ENCODE measurements around the gene CALML3.

GRCh38 chr10:5477948-5478693, 46.6 kb upstream of the CALML3 start:
- TF ChIP-seq EZH2 (IDR thresholded peaks at IDR 0.05; ENCODE audit: borderline replicate concordance, low read depth, low read length, severe bottlenecking): no peak
- no peak for TF ChIP-seq CTCF (IDR thresholded peaks at IDR 0.05; ENCODE audit: extremely low read depth in 1 of 2, insufficient read depth in 1 of 2, low read depth in 1 of 2, low read length in 2 of 2)
- no peak for TF ChIP-seq POLR2A (IDR thresholded peaks at IDR 0.05; ENCODE audit: low read depth, low read length)
- TF ChIP-seq POLR2AphosphoS5 (IDR thresholded peaks at IDR 0.05; ENCODE audit: insufficient read depth, low read depth, low read length): no peak
- TF ChIP-seq JUN (IDR thresholded peaks at IDR 0.05; ENCODE audit: borderline replicate concordance, insufficient read depth, insufficient read length, low read depth): no peak
